ENCODE data around the gene CCDC138. TPM values are rescaled to one million over a fixed set of nuclear protein-coding genes. Genes with fewer than 3 reads are reported as not detected.

CCDC138 gene
- polyA plus RNA-seq, 1 donor (not counting 4 experiments of a cell fraction or from before 2014, with no cell fraction given), result 6.6 TPM

DNA sequence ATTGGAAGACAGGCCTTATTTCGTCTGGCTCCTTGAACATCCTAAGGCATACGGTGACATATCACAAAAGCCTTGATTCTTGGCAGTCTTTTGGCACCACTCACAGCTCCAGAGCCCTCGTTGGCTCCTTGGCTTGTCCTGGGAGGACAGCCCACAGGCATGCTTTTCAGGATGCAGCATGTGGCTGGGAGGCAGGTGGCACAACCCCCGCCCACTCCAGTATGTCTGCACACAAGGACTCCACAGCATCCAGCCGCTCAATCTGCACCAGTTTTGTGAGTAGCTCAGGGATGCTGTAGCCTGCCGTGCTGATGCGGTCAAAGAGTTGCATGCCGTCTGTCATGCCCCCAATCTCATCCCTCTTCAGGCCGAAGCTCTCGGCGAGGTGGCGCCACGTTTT is 110.2 kb downstream of the CCDC138 start:
- dilution Hi-C loops (cut with MboI; ENCODE audit: extremely low pct_ligation_motif_present, low sequenced_read_pairs), result no loop called here
- no peak for FAIRE-seq
- H3K79me2 ChIP-seq (ENCODE audit: control insufficient read depth, insufficient read depth, low read length), result no peaks in the 10 kb centered on the region

DNA sequence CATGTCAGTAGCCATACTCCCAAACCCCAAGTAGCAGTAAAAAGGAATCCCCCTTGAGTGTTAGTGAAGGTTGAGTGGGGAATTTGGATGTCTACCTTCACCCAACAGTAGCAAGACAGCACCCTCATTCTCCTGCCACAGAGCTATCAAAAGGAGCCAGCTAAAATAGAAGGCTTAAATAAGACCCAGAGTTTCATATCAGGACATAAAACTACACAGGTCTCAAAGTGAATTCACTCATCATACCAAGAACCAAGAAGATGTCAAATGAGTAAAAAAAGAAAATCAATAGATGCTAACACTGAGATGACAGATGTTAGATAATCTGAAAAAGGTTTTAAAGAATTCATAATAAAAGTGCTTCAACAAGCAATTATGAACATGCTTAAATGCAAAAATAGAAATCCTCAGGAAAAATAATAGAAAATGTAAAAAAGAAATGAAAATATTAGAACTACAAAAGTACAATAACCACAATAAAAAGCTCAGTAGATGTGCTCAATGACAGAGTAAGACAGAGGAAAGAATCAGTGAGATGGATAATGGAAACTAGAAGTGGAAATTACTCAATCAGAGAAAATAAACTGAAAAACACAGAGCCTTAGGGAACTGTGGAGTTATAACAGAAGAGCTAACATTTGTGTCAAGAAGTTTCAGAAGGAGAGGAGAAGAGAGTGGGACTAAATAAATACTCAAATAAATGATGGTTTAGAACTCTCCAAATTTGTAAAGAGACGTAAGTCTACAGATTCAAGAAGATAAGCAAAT is 111.9 kb downstream of the CCDC138 start:
- Histone ChIP-seq H3K9me1 (ENCODE audit: control insufficient read depth, extremely low read depth, insufficient read depth, low read length) (no peaks in the 10 kb centered on the region), H3K4me2 (ENCODE audit: control insufficient read depth, extremely low read depth, insufficient read depth, low read depth, low read length) (no peak overlapping the region), H3K27ac (ENCODE audit: control insufficient read depth, insufficient read depth, low read length) (no peak overlapping the region), H3K4me3 (ENCODE audit: control insufficient read depth in 2 of 3, extremely low read depth in 1 of 3, insufficient read depth in 2 of 3, low read depth in 1 of 3, low read length in 3 of 3) (no peak overlapping the region), H3K27me3 (ENCODE audit: control insufficient read depth, extremely low read depth, insufficient read depth, low read length) (no peaks in the 10 kb centered on the region), H3K9ac (ENCODE audit: control insufficient read depth, extremely low read depth, insufficient read depth, low read length) (no peak overlapping the region), H3K79me2 (ENCODE audit: control insufficient read depth, insufficient read depth, low read length) (no peaks in the 10 kb centered on the region), H3K9me3 (ENCODE audit: control insufficient read depth, low read depth, low read length) (no peaks in the 10 kb centered on the region), H4K20me1 (ENCODE audit: control insufficient read depth, extremely low read depth, insufficient read depth, low read length) (no peaks in the 10 kb centered on the region), H2AFZ (ENCODE audit: control insufficient read depth, low read length) (no peak overlapping the region), H3K4me1 (ENCODE audit: control insufficient read depth, extremely low read depth, insufficient read depth, low read length) (no peaks in the 10 kb centered on the region), H3K36me3 (ENCODE audit: control insufficient read depth in 2 of 2, extremely low read depth in 1 of 2, insufficient read depth in 2 of 2, low read length in 2 of 2) (no peaks in the 10 kb centered on the region)
- dilution Hi-C loops (cut with MboI; ENCODE audit: extremely low pct_ligation_motif_present, low sequenced_read_pairs), result no loop called here
- DNase-seq (ENCODE audit: low read depth, low spot score), result no peak
- FAIRE-seq, result no peak
- TF ChIP-seq, protein P1, sequence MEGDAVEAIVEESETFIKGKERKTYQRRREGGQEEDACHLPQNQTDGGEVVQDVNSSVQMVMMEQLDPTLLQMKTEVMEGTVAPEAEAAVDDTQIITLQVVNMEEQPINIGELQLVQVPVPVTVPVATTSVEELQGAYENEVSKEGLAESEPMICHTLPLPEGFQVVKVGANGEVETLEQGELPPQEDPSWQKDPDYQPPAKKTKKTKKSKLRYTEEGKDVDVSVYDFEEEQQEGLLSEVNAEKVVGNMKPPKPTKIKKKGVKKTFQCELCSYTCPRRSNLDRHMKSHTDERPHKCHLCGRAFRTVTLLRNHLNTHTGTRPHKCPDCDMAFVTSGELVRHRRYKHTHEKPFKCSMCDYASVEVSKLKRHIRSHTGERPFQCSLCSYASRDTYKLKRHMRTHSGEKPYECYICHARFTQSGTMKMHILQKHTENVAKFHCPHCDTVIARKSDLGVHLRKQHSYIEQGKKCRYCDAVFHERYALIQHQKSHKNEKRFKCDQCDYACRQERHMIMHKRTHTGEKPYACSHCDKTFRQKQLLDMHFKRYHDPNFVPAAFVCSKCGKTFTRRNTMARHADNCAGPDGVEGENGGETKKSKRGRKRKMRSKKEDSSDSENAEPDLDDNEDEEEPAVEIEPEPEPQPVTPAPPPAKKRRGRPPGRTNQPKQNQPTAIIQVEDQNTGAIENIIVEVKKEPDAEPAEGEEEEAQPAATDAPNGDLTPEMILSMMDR (optimal IDR thresholded peaks at IDR 0.05 in 1 of 3, IDR thresholded peaks at IDR 0.05 in 1 of 3, conservative IDR thresholded peaks at IDR 0.05 in 1 of 3; ENCODE audit: extremely low read depth in 1 of 3, insufficient read depth in 2 of 3, low read length in 3 of 3), result no peak
- no peak for TF ChIP-seq EZH2 (IDR thresholded peaks at IDR 0.05; ENCODE audit: low read length)

More for the DNA sequence above, 110.2 kb downstream of the CCDC138 start:
- Histone ChIP-seq H3K4me2 (ENCODE audit: control insufficient read depth, extremely low read depth, insufficient read depth, low read depth, low read length) (no peak overlapping the region), H3K36me3 (ENCODE audit: control insufficient read depth in 2 of 2, extremely low read depth in 1 of 2, insufficient read depth in 2 of 2, low read length in 2 of 2) (no peaks in the 10 kb centered on the region), H4K20me1 (ENCODE audit: control insufficient read depth, extremely low read depth, insufficient read depth, low read length) (no peaks in the 10 kb centered on the region), H3K27ac (ENCODE audit: control insufficient read depth, insufficient read depth, low read length) (no peak overlapping the region), H3K9me1 (ENCODE audit: control insufficient read depth, extremely low read depth, insufficient read depth, low read length) (no peaks in the 10 kb centered on the region), H2AFZ (ENCODE audit: control insufficient read depth, low read length) (no peak overlapping the region), H3K9ac (ENCODE audit: control insufficient read depth, extremely low read depth, insufficient read depth, low read length) (no peak overlapping the region), H3K4me1 (ENCODE audit: control insufficient read depth, extremely low read depth, insufficient read depth, low read length) (no peaks in the 10 kb centered on the region), H3K9me3 (ENCODE audit: control insufficient read depth, low read depth, low read length) (no peaks in the 10 kb centered on the region), H3K27me3 (ENCODE audit: control insufficient read depth, extremely low read depth, insufficient read depth, low read length) (no peaks in the 10 kb centered on the region), H3K4me3 (ENCODE audit: control insufficient read depth in 2 of 3, extremely low read depth in 1 of 3, insufficient read depth in 2 of 3, low read depth in 1 of 3, low read length in 3 of 3) (no peak overlapping the region)
- no peak for DNase-seq (ENCODE audit: low read depth, low spot score)
- TF ChIP-seq, protein P1 (optimal IDR thresholded peaks at IDR 0.05 in 1 of 3, IDR thresholded peaks at IDR 0.05 in 1 of 3, conservative IDR thresholded peaks at IDR 0.05 in 1 of 3; ENCODE audit: extremely low read depth in 1 of 3, insufficient read depth in 2 of 3, low read length in 3 of 3), result no peak
- TF ChIP-seq EZH2 (IDR thresholded peaks at IDR 0.05; ENCODE audit: low read length), result no peak
